AG09319 (cell line): Measurements from ENCODE around the gene DENND6A.

ENCODE experiments used
- DNase-seq: peaks from one replicate; pipeline ENCODE4 v3.0.0-alpha.2; 2010; ENCODE audit warnings: low read depth; ENCODE audit errors: extremely low read depth
- TF ChIP-seq, protein P1 (sequence below): IDR thresholded peaks from 2 replicates; pipeline ENCODE4 v1.5.1; 2011; ENCODE audit warnings: low read depth, mild to moderate bottlenecking, inconsistent platforms, low read length, moderate library complexity

Gene DENND6A

DNA sequence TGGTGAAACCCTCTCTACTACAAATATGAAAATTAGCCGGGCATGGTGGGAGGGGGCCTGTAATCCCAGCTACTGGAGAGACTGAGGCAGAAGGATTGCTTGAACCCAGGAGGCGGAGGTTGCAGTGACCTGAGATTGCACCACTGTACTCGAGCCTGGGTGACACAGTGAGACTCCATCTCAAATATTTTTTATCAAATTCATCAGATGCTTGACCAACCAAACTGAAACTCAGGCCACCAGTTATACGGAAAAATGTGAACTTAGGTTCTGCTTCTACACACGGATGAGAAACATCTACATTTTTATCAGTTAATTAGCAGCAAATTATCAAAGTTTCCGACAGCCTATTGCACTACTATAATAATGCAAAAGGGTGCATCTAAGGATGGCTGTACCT is 100.6 kb downstream of the DENND6A start:
- DNase-seq: no peak
- TF ChIP-seq, protein P1, sequence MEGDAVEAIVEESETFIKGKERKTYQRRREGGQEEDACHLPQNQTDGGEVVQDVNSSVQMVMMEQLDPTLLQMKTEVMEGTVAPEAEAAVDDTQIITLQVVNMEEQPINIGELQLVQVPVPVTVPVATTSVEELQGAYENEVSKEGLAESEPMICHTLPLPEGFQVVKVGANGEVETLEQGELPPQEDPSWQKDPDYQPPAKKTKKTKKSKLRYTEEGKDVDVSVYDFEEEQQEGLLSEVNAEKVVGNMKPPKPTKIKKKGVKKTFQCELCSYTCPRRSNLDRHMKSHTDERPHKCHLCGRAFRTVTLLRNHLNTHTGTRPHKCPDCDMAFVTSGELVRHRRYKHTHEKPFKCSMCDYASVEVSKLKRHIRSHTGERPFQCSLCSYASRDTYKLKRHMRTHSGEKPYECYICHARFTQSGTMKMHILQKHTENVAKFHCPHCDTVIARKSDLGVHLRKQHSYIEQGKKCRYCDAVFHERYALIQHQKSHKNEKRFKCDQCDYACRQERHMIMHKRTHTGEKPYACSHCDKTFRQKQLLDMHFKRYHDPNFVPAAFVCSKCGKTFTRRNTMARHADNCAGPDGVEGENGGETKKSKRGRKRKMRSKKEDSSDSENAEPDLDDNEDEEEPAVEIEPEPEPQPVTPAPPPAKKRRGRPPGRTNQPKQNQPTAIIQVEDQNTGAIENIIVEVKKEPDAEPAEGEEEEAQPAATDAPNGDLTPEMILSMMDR: no peak

DNA sequence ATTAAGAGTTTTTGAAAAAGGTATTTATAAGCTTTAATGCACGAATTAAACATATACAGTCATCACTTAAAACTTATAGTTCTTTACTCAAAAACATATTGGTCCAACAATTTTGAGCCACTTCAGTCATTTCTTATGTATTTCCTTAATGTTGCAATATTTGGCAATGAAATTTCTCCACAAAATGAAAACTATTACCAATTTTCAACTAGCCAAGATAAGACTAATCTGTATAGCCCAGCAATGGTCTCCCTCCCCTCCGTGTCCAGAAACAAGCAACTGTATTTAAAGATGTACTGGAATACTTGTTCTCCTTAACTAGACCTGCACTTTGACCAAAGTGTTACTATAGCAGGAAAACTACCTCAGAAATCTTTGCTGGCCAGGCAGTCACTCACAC is 105.0 kb downstream of the DENND6A start:
- no peak for DNase-seq
- TF ChIP-seq, protein P1: no peak

DNA sequence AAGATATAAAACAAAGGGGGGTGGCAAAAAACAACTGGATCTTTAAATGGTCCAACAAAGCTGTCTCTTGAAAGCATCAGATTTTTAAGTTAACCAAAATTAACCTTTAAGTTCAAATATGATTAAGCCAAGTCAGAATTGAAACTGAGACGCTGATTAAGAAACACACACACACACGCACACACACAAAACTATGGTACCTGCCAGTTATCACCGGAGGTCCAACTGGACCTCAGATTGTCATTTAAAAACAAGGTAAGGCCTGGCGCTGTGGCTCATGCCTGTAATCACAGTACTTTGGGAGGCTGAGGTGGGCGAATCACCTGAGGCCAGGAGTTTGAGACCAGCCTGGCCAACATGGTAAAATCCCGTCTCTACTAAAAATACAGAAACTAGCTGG is 106.1 kb downstream of the DENND6A start:
- DNase-seq: no peak
- TF ChIP-seq, protein P1: no peak

DNA sequence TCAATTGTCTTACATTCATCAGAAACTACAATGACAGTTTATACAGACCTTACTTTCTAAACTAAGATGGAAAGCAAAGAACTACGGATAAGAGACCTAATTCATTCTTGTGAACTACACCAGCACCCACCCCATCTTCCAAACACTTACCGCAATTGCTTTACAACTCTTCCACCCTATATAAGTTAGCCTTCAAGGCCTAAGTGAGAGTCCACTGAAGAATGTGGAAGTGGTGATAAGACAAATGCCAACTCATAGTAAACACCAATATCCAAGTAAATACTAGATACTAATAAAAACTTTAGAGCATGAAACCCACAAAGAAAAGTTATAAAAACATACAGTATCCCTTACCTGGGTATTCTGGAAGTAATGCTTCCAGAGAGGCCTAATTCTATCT is 109.3 kb downstream of the DENND6A start:
- TF ChIP-seq, protein P1: no peak
- DNase-seq: no peak

DNA sequence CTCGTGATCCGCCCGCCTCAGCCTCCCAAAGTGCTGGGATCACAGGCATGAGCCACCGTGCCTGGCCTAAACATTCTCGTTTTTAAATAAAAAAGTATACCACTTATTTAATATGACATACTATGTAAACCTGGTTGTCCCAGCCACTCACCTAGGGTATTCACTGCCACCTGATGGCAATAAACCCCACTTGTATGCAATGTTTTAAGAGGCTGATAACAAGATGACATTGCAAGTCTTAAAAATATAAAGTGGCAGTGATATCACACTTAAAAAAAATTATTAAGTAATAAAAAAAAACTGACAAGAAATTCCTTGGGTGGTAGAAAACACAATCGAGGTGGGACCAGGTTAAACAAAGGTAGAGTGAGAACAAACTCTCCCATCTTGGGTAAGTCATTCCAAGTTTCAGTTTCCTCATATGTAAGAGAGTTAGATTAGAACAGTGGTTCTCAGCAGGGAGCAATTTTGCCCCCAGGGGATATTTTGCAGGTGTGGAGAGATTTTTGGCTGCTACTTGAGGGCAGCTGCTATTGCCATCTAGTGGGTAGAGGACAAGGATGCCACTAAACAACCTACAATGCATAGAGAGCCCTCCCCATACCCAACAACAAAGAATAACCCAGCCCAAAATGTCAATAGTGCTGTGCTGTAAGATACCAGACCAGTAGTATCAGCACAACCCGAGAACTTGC is 110.3 kb downstream of the DENND6A start:
- TF ChIP-seq, protein P1: no peak; the same call in 1 of the 2 replicates
- no peak for DNase-seq

DNA sequence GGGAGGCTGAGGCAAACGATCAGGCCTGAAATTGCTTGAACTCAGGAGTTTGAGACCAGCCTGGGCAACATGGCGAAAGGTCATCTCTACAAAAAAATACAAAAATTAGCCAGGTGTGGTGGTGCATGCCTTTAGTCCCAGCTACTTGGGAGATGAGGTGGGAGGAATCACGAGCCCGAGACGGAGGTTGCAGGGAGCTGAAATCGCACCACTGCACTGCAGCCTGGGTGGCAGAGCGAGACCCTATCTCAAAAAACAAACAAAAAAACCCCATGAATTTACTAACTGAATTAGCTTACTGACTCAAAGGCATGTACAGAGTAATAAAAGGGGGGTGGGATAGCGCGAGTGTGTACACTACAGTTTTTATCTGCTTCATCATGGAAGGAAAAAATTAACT is 115.1 kb downstream of the DENND6A start:
- TF ChIP-seq, protein P1: no peak
- no peak for DNase-seq

DNA sequence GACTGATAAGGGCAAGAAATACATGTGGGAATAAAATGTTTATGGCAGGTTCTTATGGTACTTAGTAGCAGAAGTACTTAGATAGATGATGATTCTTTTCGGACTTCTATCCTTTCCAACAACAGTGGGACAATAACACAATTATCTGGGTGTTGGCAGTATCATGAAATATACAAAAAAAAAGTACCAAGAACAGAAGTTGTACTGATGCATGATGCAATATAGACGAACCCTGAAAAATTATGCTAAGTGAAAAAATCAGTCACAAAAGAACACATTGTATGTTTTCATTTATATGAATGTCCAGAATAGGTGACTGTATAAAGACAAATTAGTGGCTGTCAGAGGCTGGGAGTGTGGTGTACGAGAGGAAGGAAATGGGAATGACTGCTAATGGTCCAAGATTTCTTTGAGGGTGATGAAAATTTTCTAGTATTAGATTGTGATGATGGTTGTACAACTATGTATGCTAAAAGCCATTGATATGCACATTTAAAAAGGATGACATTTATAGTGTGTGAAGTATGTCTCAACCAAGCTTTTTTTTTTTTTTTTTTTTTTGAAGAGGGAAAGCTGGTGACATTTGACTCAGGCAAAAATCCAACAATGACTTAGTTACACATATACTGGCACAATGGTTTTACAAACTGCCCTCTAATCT is 116.8 kb downstream of the DENND6A start:
- DNase-seq: no peak
- TF ChIP-seq, protein P1: no peak
